NCI-H2196 treated with DMSO at 0.1 percent for 48 hours (cell line): Measurements from ENCODE around the gene TMEM87B.
"Not testable (repeated sequence)": the region's sequence is repeated elsewhere in the genome, so short reads cannot be mapped to it uniquely, and the experiment has no call there.

ENCODE experiments used
- DNase-seq: peaks from one replicate; lab custom pipeline; 2025; ENCODE audit not compliant: unreplicated experiment; lab: John Stamatoyannopoulos, UW

The TMEM87B gene

GRCh38 chr2:112065486-112065885, 10.4 kb downstream of the TMEM87B start:
- DNase-seq = no peak

GRCh38 chr2:112065966-112066365, 10.9 kb downstream of the TMEM87B start:
- no peak for DNase-seq

- DNase-seq = not testable (repeated sequence)
Observed at GRCh38 chr2:112069794-112070193, 14.7 kb downstream of the TMEM87B start.

- DNase-seq = no peak
Observed at GRCh38 chr2:112073875-112074274, 18.8 kb downstream of the TMEM87B start.

- no peak for DNase-seq
Observed at GRCh38 chr2:112074506-112074905, 19.4 kb downstream of the TMEM87B start.

- DNase-seq = no peak
Observed at GRCh38 chr2:112075490-112076260, 20.6 kb downstream of the TMEM87B start.

- no peak for DNase-seq
Observed at GRCh38 chr2:112077814-112078213, 22.7 kb downstream of the TMEM87B start.

- no peak for DNase-seq
Observed at GRCh38 chr2:112081262-112081661, 26.2 kb downstream of the TMEM87B start.

- DNase-seq = no peak
Observed at GRCh38 chr2:112084689-112085374, 29.8 kb downstream of the TMEM87B start.

- DNase-seq = no peak
Observed at GRCh38 chr2:112085375-112085730, 30.3 kb downstream of the TMEM87B start.

- DNase-seq = no peak
Observed at GRCh38 chr2:112085916-112086669, 31.0 kb downstream of the TMEM87B start.

GRCh38 chr2:112087346-112088020, 32.4 kb downstream of the TMEM87B start:
- no peak for DNase-seq

GRCh38 chr2:112089375-112089774, 34.3 kb downstream of the TMEM87B start:
- no peak for DNase-seq

GRCh38 chr2:112092286-112093041, 37.4 kb downstream of the TMEM87B start:
- no peak for DNase-seq

GRCh38 chr2:112093216-112093615, 38.1 kb downstream of the TMEM87B start:
- DNase-seq = no peak

- no peak for DNase-seq
Observed at GRCh38 chr2:112095681-112096080, 40.6 kb downstream of the TMEM87B start.

GRCh38 chr2:112096098-112096497, 41.0 kb downstream of the TMEM87B start:
- DNase-seq = no peak

GRCh38 chr2:112108178-112108832, 53.2 kb downstream of the TMEM87B start:
- DNase-seq = no peak

- DNase-seq = no peak
Observed at GRCh38 chr2:112109278-112109677, 54.2 kb downstream of the TMEM87B start.

GRCh38 chr2:112110966-112111365, 55.9 kb downstream of the TMEM87B start:
- no peak for DNase-seq
